NCI-H2107 treated with DMSO at 0.1 percent for 48 hours (cell line): ENCODE data around the gene GTSE1.
A peak's percentile ranks its signal among the peaks of the same experiment; 100 is the strongest.

Experiments used
- DNase-seq: peaks from one replicate; lab custom pipeline; 2025; ENCODE audit not compliant: unreplicated experiment; lab: John Stamatoyannopoulos, UW

Gene GTSE1

GRCh38 chr22:46363611-46364321 lies 67.1 kb downstream of the GTSE1 start:
- DNase-seq, result no peak

GRCh38 chr22:46364341-46365165 lies 67.9 kb downstream of the GTSE1 start:
- no peak for DNase-seq

- DNase-seq, result no peak
These were observed 68.5 kb downstream of the GTSE1 start for GRCh38 chr22:46365166-46365624.

- DNase-seq, result no peak
These were observed 69.7 kb downstream of the GTSE1 start for GRCh38 chr22:46366327-46366731.

- no peak for DNase-seq
These were observed 70.4 kb downstream of the GTSE1 start for GRCh38 chr22:46366801-46367706.

- no peak for DNase-seq
These were observed 71.1 kb downstream of the GTSE1 start for GRCh38 chr22:46367707-46368191.

- DNase-seq, result no peak
These were observed 71.8 kb downstream of the GTSE1 start for GRCh38 chr22:46368422-46368821.

GRCh38 chr22:46368871-46369715 lies 72.4 kb downstream of the GTSE1 start:
- no peak for DNase-seq

- no peak for DNase-seq
These were observed 73.3 kb downstream of the GTSE1 start for GRCh38 chr22:46369716-46370583.

GRCh38 chr22:46370584-46371291 lies 74.1 kb downstream of the GTSE1 start:
- no peak for DNase-seq

- no peak for DNase-seq
These were observed 75.1 kb downstream of the GTSE1 start for GRCh38 chr22:46371623-46372226.

- DNase-seq, result no peak
These were observed 76.0 kb downstream of the GTSE1 start for GRCh38 chr22:46372686-46373085.

- no peak for DNase-seq
These were observed 76.5 kb downstream of the GTSE1 start for GRCh38 chr22:46373159-46373558.

- DNase-seq, result peak; percentile 11
These were observed 77.4 kb downstream of the GTSE1 start for GRCh38 chr22:46373921-46374662.

GRCh38 chr22:46374663-46375474 lies 78.2 kb downstream of the GTSE1 start:
- no peak for DNase-seq

GRCh38 chr22:46376111-46376510 lies 79.4 kb downstream of the GTSE1 start:
- DNase-seq, result no peak
